GM12875 (cell line): ENCODE measurements around the gene ZBP1.

ENCODE experiments used
- H3K4me3 ChIP-seq: one replicate; pipeline ENCODE4 v1.5.1; 2011; ENCODE audit warnings: low read depth, low read length, control low read depth
- CTCF ChIP-seq: IDR thresholded peaks from 2 replicates; pipeline ENCODE4 v1.5.1; 2011; ENCODE audit warnings: low read depth, mild to moderate bottlenecking, control low read depth, inconsistent platforms, low read length, moderate library complexity, borderline replicate concordance; ENCODE audit not compliant: insufficient read depth

Gene ZBP1

GRCh38 chr20:57620274-57620990 is at the start of gene ZBP1:
Gene ZBP1 (minus strand): TSS chr20:57620426. CDS start chr20:57620295, 131 bp downstream.
- H3K4me3 ChIP-seq: peak within 1 kb of the TSS; percentile 19
- no peak for TF ChIP-seq CTCF

GRCh38 chr20:57669632-57670031 is 49.4 kb upstream of the ZBP1 start:
- TF ChIP-seq CTCF: no peak
- no peak overlapping the region for H3K4me3 ChIP-seq

GRCh38 chr20:57667924-57668782 is 47.9 kb upstream of the ZBP1 start:
- H3K4me3 ChIP-seq: no peak overlapping the region
- TF ChIP-seq CTCF: no peak

GRCh38 chr20:57667388-57667787 is 47.2 kb upstream of the ZBP1 start:
- H3K4me3 ChIP-seq: no peak overlapping the region
- TF ChIP-seq CTCF: no peak

- TF ChIP-seq CTCF: no peak
Measured at GRCh38 chr20:57666834-57667157, 46.6 kb upstream of the ZBP1 start.

GRCh38 chr20:57666106-57666833 is 46.0 kb upstream of the ZBP1 start:
- no peak for TF ChIP-seq CTCF
- no peak overlapping the region for H3K4me3 ChIP-seq

More at GRCh38 chr20:57666834-57667157, 46.6 kb upstream of the ZBP1 start:
- H3K4me3 ChIP-seq: no peak overlapping the region
